D721Med (cell line): ENCODE data around the gene LINS1.

ENCODE experiments used
- DNase-seq: peaks from one replicate; pipeline ENCODE4 v3.0.0; 2011; ENCODE audit warnings: low spot score; ENCODE audit not compliant: insufficient read length
- FAIRE-seq: peaks from 2 replicates; lab custom pipeline; 2011; peaks lifted over from hg19 to GRCh38; lab: Jason Lieb, UNC
- CTCF ChIP-seq: IDR thresholded peaks from 2 replicates; pipeline ENCODE4 v1.5.1; 2012; ENCODE audit warnings: mild to moderate bottlenecking, control low read depth; ENCODE audit not compliant: insufficient read depth; ENCODE audit errors: missing control alignments

LINS1 gene

GRCh38 chr15:100526027-100526481 lies 75.9 kb downstream of the LINS1 start:
- no peak for DNase-seq
- no peak for FAIRE-seq
- TF ChIP-seq CTCF, result no peak

- DNase-seq, result no peak
- no peak for FAIRE-seq
- no peak for TF ChIP-seq CTCF
Measured at GRCh38 chr15:100525436-100525835, 76.5 kb downstream of the LINS1 start.

GRCh38 chr15:100524326-100524725 lies 77.7 kb downstream of the LINS1 start:
- no peak for DNase-seq
- TF ChIP-seq CTCF, result no peak
- FAIRE-seq, result no peak

- no peak for FAIRE-seq
Measured at GRCh38 chr15:100521907-100522306, 80.1 kb downstream of the LINS1 start.

GRCh38 chr15:100520132-100520921 lies 81.7 kb downstream of the LINS1 start:
- FAIRE-seq (no peak), DNase-seq (no peak)
- no peak for TF ChIP-seq CTCF

More at GRCh38 chr15:100521907-100522306, 80.1 kb downstream of the LINS1 start:
- DNase-seq, result no peak
- TF ChIP-seq CTCF, result no peak

- DNase-seq (no peak), FAIRE-seq (no peak)
- no peak for TF ChIP-seq CTCF
Measured at GRCh38 chr15:100517846-100518245, 84.1 kb downstream of the LINS1 start.
